Measurements from ENCODE around the gene AUTS2.

DNA sequence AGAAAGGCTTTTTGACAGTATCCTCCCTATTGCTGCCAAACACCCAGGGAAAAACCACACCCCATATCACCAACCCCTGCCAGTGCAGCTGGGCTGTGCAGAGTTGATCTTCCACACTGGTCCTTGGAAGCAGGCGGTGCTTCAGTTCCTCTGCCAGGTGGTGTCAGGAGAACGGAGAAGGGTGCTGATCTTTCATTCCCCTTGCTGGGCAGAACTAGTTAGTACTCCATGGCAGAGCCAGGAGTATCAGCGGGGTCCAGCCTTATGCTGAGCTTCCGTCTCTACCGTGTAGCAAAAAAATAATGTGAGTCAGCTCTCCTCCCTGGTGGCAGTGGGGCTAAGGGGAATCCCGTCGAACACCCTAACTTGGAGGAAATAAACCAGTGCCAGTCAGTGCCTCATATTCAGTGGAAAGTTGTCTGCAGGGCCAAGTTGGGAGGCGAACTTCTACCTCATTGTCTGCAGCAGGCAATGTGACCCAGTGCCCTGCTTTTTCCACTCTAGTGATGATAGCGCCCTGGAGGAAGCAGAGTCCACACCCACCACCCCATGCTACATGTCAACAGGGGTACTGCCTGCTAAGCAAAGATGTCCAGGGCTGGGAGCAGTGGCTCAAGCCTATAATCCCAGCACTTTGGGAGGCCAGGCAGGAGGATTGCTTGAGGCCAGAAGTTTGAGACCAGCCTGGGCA is 175.4 kb downstream of the AUTS2 start:
- TF ChIP-seq CTCF (IDR thresholded peaks at IDR 0.05 in 8 of 11, conservative IDR thresholded peaks at IDR 0.05 in 3 of 11) (no peak), POLR2AphosphoS5 (IDR thresholded peaks at IDR 0.05) (no peak)

Data from spleen (tissue), 7 donors.